H9 (cell line): ENCODE measurements around the gene PRDX3. TPM values are rescaled to one million over a fixed set of nuclear protein-coding genes. Genes with fewer than 3 reads are reported as not detected.

ENCODE experiments used
- DNase-seq: peaks from one replicate; pipeline ENCODE4 v3.0.0-alpha.2; 2017
- H2AFZ ChIP-seq: one replicate; pipeline ENCODE4 v1.6.1; 2013; ENCODE audit warnings: mild to moderate bottlenecking, low read length, control low read depth, moderate library complexity
- H2AK5ac ChIP-seq: 2 replicates; pipeline ENCODE4 v1.6.1; 2013; ENCODE audit warnings: low read length, control low read depth, mixed read lengths; ENCODE audit not compliant: insufficient read length
- H2BK120ac ChIP-seq: one replicate; pipeline ENCODE4 v1.6.1; 2013; ENCODE audit warnings: low read depth, mild to moderate bottlenecking, low read length, control low read depth, inconsistent platforms; ENCODE audit not compliant: poor library complexity, severe bottlenecking
- H2BK12ac ChIP-seq: 2 replicates; pipeline ENCODE4 v1.6.1; 2013; ENCODE audit warnings: low read length, control low read depth, mixed read lengths, low read depth; ENCODE audit not compliant: insufficient read length
- H2BK15ac ChIP-seq: 2 replicates; pipeline ENCODE4 v1.6.1; 2013; ENCODE audit warnings: low read depth, low read length, control low read depth
- H2BK20ac ChIP-seq: one replicate; pipeline ENCODE4 v1.6.1; 2013; ENCODE audit warnings: low read depth, mild to moderate bottlenecking, low read length, control low read depth, inconsistent platforms; ENCODE audit not compliant: poor library complexity, severe bottlenecking
- H2BK5ac ChIP-seq: 2 replicates; pipeline ENCODE4 v1.6.1; 2013; ENCODE audit warnings: low read length, control low read depth, mixed read lengths; ENCODE audit not compliant: insufficient read length
- H3K14ac ChIP-seq: 2 replicates; pipeline ENCODE4 v1.6.1; 2013; ENCODE audit warnings: low read length, control low read depth; ENCODE audit not compliant: insufficient read depth
- H3K18ac ChIP-seq: 2 replicates; pipeline ENCODE4 v1.6.1; 2013; ENCODE audit warnings: low read depth, mild to moderate bottlenecking, mixed read lengths, low read length, control low read depth; ENCODE audit not compliant: insufficient read length
- H3K23ac ChIP-seq: 2 replicates; pipeline ENCODE4 v1.6.1; 2013; ENCODE audit warnings: low read length, control low read depth, mixed read lengths, low read depth; ENCODE audit not compliant: insufficient read length
- H3K23me2 ChIP-seq: 2 replicates; pipeline ENCODE4 v1.6.1; 2013; ENCODE audit warnings: low read depth, mild to moderate bottlenecking, mixed read lengths, low read length, control low read depth; ENCODE audit not compliant: insufficient read length, poor library complexity, severe bottlenecking
- H3K27ac ChIP-seq: 2 replicates; pipeline ENCODE4 v1.5.1; 2013; ENCODE audit warnings: low read length, control low read depth, mixed read lengths, low read depth; ENCODE audit not compliant: insufficient read length
- H3K27me3 ChIP-seq: 2 replicates; pipeline ENCODE4 v1.6.1; 2013; ENCODE audit warnings: low read length, control low read depth, inconsistent platforms; ENCODE audit not compliant: insufficient read depth
- H3K4ac ChIP-seq: 2 replicates; pipeline ENCODE4 v1.6.1; 2013; ENCODE audit warnings: low read depth, mild to moderate bottlenecking, control low read depth, inconsistent platforms, low read length, moderate library complexity
- H3K4me1 ChIP-seq: 2 replicates; pipeline ENCODE4 v1.6.1; 2013; ENCODE audit warnings: low read length, control low read depth, inconsistent platforms; ENCODE audit not compliant: insufficient read depth
- H3K4me2 ChIP-seq: 2 replicates; pipeline ENCODE4 v1.6.1; 2013; ENCODE audit warnings: low read length, control low read depth, mixed read lengths; ENCODE audit not compliant: insufficient read length, insufficient read depth
- H3K56ac ChIP-seq: 2 replicates; pipeline ENCODE4 v1.6.1; 2013; ENCODE audit warnings: low read depth, mild to moderate bottlenecking, mixed read lengths, low read length, control low read depth; ENCODE audit not compliant: insufficient read length
- H3K79me1 ChIP-seq: 2 replicates; pipeline ENCODE4 v1.6.1; 2013; ENCODE audit warnings: low read depth, mild to moderate bottlenecking, moderate library complexity, low read length, control low read depth, inconsistent platforms; ENCODE audit not compliant: insufficient read depth, poor library complexity, severe bottlenecking
- H3K79me2 ChIP-seq: 2 replicates; pipeline ENCODE4 v1.6.1; 2013; ENCODE audit warnings: low read length, control low read depth, inconsistent platforms; ENCODE audit not compliant: insufficient read depth
- H3K9ac ChIP-seq: 2 replicates; pipeline ENCODE4 v1.6.1; 2013; ENCODE audit warnings: low read length, control low read depth, mixed read lengths; ENCODE audit not compliant: insufficient read length; ENCODE audit errors: extremely low read depth
- H3K9me3 ChIP-seq: one replicate; pipeline ENCODE4 v1.6.1; 2013; ENCODE audit warnings: low read depth, low read length, inconsistent platforms; ENCODE audit not compliant: control insufficient read depth
- H3T11ph ChIP-seq: one replicate; pipeline ENCODE4 v1.6.1; 2013; ENCODE audit warnings: mild to moderate bottlenecking, low read length, control low read depth, inconsistent platforms
- H4K20me1 ChIP-seq: one replicate; pipeline ENCODE4 v1.6.1; 2013; ENCODE audit not compliant: control insufficient read depth, insufficient read length, insufficient read depth
- H4K5ac ChIP-seq: 2 replicates; pipeline ENCODE4 v1.6.1; 2013; ENCODE audit warnings: low read depth, mild to moderate bottlenecking, mixed read lengths, low read length, control low read depth; ENCODE audit not compliant: insufficient read length
- H4K8ac ChIP-seq: replicated peaks from 2 replicates; pipeline ENCODE4 v1.6.1; 2013; ENCODE audit warnings: low read length, control low read depth, mixed read lengths, low read depth; ENCODE audit not compliant: insufficient read length
- H4K91ac ChIP-seq: 2 replicates; pipeline ENCODE4 v1.6.1; 2013; ENCODE audit warnings: low read depth, mild to moderate bottlenecking, moderate library complexity, mixed read lengths, low read length, control low read depth; ENCODE audit not compliant: insufficient read length
- H3K27ac Mint-ChIP-seq, 3 experiments: 2 replicates in 2 of 3; 3 replicates in 1 of 3; pipeline ENCODE4 v1.8.0; 2020 to 2021; ENCODE audit warnings: mixed read lengths in 3 of 3, mild to moderate bottlenecking in 1 of 3, moderate library complexity in 1 of 3
- H3K27me3 Mint-ChIP-seq: 2 replicates; pipeline ENCODE4 v1.8.0; 2021; ENCODE audit warnings: low read depth, mild to moderate bottlenecking, moderate library complexity, mixed read lengths
- H3K36me3 Mint-ChIP-seq, 3 experiments: 2 replicates in 2 of 3; 3 replicates in 1 of 3; pipeline ENCODE4 v1.8.0; 2020 to 2021; ENCODE audit warnings: low read depth in 3 of 3, mixed read lengths in 3 of 3; ENCODE audit not compliant: insufficient read depth in 1 of 3
- H3K4me1 Mint-ChIP-seq, 2 experiments: 2 replicates each; pipeline ENCODE4 v1.8.0; 2020; ENCODE audit warnings: mixed read lengths in 2 of 2
- H3K4me3 Mint-ChIP-seq, 2 experiments: 2 replicates in 1 of 2; 3 replicates in 1 of 2; pipeline ENCODE4 v1.8.0; 2020 to 2021; ENCODE audit warnings: mild to moderate bottlenecking in 2 of 2, mixed read lengths in 2 of 2, moderate library complexity in 1 of 2
- H3K9me3 Mint-ChIP-seq, 2 experiments: 2 replicates in 1 of 2; 3 replicates in 1 of 2; pipeline ENCODE4 v1.8.0; 2020; ENCODE audit warnings: mild to moderate bottlenecking in 2 of 2, mixed read lengths in 2 of 2, moderate library complexity in 1 of 2
- WGBS: extraction: QIAGEN DNeasy Blood & Tissue Kit; methylation state at CpG from one replicate; pipeline ENCODE4 v1.1.7; 2013; ENCODE audit warnings: missing lambda C conversion rate, low lambda C conversion rate, mixed read lengths; ENCODE audit not compliant: insufficient read length; ENCODE audit errors: extremely low coverage; 5-methylcytosine and 5-hydroxymethylcytosine counted together
- total RNA-seq: library from RNA; stranded (reverse); gene quantifications from 2 replicates; pipeline ENCODE4 v1.2.1, GENCODE V29; 2021
- TF ChIP-seq, protein P1 (sequence below): fragments of 200-600 bp; sonication (generic); conservative IDR thresholded peaks from 3 replicates; pipeline ENCODE4 v1.8.0; 2021; ENCODE audit warnings: antibody characterized with exemption, mild to moderate bottlenecking

Gene PRDX3
- total RNA-seq, 1 experiment from 2014 or later = 181 TPM

DNA sequence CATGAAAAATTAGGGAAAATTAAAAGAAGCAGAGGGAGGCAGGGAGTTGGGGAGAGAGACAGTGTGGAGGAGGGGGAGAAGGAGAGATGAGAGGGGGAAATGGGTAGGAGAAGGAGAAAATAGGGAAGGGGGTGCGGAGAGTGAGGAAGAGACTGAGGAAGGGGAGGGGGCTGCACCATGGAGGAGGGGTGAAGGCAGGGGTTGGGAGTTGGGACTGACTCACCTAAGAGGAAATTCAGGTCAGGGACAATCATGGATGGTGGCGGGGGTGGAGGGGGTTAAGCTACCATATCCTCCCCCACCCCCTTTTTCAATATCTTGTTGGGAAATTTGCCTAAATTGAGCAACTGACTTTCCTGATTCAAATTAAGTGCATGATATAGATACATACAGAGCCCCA, 36.8 kb upstream of the PRDX3 start:
- Mint-ChIP-seq H3K27me3 (no peaks in the 10 kb centered on the region; the same call in 1 of the 2 replicates), H3K36me3 (no peaks in the 10 kb centered on the region), H3K4me1 (peaks cover 21 to 28% of the 10 kb centered on the region in 2 experiments), H3K27ac (no peak overlapping the region), H3K9me3 (no peaks in the 10 kb centered on the region; a peak in 1 of 5 replicates), H3K4me3 (no peak overlapping the region)
- Histone ChIP-seq H2BK15ac (no peak overlapping the region), H2BK20ac (no peak overlapping the region), H3K18ac (no peak overlapping the region), H2AFZ (no peak overlapping the region), H3K79me2 (no peaks in the 10 kb centered on the region), H3K4me2 (no peak overlapping the region), H3K4me1 (peaks cover 3% of the 10 kb centered on the region; the same call in 1 of the 2 replicates), H3K27ac (no peak overlapping the region), H3K14ac (no peak overlapping the region), H3K79me1 (no peaks in the 10 kb centered on the region), H2AK5ac (no peak overlapping the region), H2BK120ac (no peak overlapping the region), H3K9ac (no peak overlapping the region), H3K23ac (no peak overlapping the region), H4K20me1 (no peaks in the 10 kb centered on the region), H2BK12ac (no peak overlapping the region), H4K8ac (no peak overlapping the region), H2BK5ac (no peak overlapping the region), H3K9me3 (no peaks in the 10 kb centered on the region), H4K5ac (no peak overlapping the region), H3T11ph (no peak overlapping the region), H3K56ac (no peak overlapping the region), H4K91ac (no peak overlapping the region), H3K23me2 (no peaks in the 10 kb centered on the region), H3K4ac (no peak overlapping the region), H3K27me3 (no peaks in the 10 kb centered on the region)
- no peak for DNase-seq
- 100% methylated on average over 1 of the region's 2 CpGs for WGBS
- TF ChIP-seq, protein P1, sequence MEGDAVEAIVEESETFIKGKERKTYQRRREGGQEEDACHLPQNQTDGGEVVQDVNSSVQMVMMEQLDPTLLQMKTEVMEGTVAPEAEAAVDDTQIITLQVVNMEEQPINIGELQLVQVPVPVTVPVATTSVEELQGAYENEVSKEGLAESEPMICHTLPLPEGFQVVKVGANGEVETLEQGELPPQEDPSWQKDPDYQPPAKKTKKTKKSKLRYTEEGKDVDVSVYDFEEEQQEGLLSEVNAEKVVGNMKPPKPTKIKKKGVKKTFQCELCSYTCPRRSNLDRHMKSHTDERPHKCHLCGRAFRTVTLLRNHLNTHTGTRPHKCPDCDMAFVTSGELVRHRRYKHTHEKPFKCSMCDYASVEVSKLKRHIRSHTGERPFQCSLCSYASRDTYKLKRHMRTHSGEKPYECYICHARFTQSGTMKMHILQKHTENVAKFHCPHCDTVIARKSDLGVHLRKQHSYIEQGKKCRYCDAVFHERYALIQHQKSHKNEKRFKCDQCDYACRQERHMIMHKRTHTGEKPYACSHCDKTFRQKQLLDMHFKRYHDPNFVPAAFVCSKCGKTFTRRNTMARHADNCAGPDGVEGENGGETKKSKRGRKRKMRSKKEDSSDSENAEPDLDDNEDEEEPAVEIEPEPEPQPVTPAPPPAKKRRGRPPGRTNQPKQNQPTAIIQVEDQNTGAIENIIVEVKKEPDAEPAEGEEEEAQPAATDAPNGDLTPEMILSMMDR = no peak
